Activated naive CD4-positive, alpha-beta T cell treated with anti-CD3 and anti-CD28 coated beads, Interleukin-2, amount 50 U/mL, for 16 hours (primary cell): ENCODE results near the gene ACE.

Experiments
- DNase-seq: peaks from one replicate; pipeline ENCODE4 v3.0.0-alpha.2; 2020

ACE gene

DNA sequence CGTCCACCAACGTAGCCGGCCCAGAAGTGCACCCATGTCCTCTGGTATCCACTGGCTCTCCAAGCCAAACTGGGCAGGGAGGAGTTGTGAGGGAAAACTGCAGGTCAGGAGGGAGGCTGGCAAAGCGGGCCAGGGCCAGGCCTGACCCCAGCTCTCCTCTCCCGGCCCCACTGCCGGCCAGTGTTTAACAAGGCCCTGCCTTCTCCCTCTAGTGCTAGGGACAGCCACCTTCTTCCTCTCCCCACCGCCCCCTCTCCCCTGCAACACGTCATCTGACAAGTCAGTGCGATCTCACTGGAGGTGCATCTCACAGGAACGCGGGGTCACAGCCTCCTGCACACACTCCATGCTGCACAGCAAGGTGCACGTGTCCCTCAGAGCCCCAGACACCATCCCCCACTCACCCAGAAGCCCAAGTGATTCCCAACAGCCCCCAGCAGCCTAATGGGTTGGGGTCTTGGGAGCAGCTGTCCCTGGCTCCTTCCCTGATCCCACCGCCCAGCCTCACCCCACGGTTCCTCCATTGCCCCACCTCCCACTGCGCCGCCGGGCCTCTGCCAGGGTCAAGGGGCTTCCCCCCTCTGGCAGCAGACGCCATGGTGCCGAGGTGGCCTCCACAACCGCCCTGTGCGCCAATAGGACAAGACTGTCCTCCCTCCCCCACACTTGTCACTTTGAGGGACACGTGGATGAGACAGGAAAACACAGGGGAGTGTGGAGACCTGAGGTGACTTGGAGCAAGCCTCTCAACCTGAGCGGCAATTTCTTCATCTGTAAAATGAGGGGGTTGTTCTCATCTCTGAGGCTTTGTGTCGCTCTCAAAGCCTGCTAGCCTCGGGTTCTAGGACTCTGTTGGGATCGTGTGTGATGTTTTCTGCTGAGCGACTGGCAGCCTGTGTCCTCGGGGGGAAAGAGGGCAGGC lies 1.1 kb upstream of the ACE start:
- DNase-seq, result no peak

GRCh38 chr17:63476459-63476853 lies 405 bp upstream of the ACE start:
- DNase-seq, result no peak

DNA sequence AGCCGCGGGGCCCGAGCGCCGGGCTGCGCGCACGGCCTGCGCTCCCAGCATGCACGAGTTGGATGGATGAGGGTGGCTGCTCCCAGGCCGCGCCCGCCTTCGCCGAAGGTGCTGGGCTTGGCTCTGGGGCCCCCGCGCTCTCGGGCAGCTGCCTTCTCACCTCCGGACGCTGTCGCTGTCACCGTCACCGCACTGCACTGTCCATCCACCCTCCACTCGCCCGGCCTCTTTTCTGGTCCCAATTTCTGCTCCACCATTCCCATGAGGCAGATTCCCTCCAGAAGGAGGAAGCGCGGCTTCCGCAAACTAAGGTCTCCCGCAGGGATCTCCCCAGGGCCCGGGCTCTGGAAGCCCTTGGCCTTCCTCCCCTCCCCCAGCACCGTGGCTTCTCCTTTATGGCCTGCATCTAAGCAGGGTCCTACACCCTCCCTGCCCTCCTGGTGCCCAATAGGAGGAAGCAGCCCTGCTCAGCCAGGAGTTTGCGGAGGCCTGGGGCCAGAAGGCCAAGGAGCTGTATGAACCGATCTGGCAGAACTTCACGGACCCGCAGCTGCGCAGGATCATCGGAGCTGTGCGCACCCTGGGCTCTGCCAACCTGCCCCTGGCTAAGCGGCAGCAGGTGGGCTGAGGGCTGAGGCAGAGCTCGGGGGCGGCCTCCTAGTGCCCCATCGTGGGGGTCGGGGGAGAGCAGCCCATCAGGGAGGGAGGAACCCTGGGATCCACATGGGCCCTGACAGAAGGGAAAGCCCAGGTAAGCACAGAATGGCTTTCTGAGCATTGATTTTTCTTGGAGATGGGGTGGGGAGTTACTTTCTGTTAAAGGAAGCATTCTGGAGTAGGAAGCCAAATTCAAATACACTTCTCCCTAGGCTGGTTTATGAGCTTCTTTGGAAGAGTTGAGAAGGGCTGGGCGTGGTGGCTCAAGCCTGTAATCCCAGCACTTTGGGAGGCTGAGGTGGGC lies 899 bp downstream of the ACE start:
- DNase-seq, result no peak

- peak; percentile 78 for DNase-seq
Measured at GRCh38 chr17:63478814-63479494, 2.1 kb downstream of the ACE start.

GRCh38 chr17:63479495-63480184 lies 2.8 kb downstream of the ACE start:
- DNase-seq, result no peak

DNA sequence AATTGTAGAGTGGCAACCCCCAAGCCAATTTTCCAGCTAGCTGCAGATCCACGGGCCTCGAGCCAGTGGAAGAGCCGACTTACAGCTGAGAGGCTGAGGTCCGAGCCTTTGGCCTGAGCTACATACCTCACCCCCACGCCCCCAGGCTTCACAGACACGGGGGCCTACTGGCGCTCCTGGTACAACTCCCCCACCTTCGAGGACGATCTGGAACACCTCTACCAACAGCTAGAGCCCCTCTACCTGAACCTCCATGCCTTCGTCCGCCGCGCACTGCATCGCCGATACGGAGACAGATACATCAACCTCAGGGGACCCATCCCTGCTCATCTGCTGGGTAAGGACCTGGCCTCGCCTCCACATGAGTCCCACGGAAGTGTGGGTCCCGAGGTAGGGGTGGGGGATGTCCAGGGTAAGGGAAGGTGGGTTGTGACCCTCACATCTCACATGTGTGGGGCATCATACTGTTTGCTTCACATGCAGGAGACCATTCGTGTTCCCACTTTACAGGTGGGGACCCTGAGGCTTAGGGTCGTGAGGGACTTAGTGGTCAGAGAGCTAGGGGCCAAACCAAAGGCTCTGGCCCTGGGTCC lies 3.4 kb downstream of the ACE start:
- DNase-seq, result no peak

DNA sequence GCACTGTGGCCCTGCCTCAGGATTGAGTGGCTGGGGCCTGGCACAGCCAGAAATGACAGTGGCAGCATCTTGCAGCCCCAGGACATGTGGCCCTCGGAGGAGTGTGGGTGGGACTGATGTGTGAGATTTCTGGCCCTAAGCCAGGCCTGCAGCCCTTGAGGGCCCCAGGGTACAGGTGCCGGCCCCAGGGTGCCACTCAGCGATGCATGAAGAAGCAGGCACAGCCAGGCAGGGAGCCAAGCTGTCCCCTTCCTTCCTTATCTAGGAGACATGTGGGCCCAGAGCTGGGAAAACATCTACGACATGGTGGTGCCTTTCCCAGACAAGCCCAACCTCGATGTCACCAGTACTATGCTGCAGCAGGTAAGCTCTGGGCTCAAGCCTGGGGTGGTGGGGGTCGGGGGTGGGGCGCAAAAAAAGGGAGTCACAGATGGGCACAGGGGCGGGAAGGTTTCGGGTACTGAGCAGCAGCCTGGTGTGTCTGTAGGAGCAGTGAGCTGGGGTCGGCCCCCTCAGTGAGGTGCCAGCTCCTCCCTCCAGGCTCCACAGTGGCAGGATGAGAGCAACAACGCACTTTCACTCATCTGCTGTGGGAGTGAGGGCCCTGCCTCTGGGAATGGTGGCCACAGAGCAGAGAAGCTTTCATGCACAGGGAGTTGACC lies 4.1 kb downstream of the ACE start:
- no peak for DNase-seq

GRCh38 chr17:63481488-63481870 lies 4.6 kb downstream of the ACE start:
- no peak for DNase-seq

GRCh38 chr17:63482509-63482908 lies 5.6 kb downstream of the ACE start:
- DNase-seq, result no peak

DNA sequence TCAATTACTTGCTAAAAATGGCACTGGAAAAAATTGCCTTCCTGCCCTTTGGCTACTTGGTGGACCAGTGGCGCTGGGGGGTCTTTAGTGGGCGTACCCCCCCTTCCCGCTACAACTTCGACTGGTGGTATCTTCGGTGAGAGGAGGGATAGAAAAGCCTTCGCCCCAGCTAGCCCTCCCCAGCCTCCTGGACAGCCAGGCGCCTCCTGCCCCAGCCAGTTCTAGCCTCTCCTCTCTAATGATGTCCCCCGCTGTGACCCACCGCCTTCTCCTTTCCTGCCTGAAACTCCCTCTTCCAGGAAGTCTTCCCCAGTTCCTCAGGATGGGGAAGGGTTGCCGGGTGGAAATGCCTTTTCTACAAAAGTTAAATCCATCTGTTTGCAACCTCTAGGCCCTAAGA lies 6.2 kb downstream of the ACE start:
- DNase-seq, result no peak

DNA sequence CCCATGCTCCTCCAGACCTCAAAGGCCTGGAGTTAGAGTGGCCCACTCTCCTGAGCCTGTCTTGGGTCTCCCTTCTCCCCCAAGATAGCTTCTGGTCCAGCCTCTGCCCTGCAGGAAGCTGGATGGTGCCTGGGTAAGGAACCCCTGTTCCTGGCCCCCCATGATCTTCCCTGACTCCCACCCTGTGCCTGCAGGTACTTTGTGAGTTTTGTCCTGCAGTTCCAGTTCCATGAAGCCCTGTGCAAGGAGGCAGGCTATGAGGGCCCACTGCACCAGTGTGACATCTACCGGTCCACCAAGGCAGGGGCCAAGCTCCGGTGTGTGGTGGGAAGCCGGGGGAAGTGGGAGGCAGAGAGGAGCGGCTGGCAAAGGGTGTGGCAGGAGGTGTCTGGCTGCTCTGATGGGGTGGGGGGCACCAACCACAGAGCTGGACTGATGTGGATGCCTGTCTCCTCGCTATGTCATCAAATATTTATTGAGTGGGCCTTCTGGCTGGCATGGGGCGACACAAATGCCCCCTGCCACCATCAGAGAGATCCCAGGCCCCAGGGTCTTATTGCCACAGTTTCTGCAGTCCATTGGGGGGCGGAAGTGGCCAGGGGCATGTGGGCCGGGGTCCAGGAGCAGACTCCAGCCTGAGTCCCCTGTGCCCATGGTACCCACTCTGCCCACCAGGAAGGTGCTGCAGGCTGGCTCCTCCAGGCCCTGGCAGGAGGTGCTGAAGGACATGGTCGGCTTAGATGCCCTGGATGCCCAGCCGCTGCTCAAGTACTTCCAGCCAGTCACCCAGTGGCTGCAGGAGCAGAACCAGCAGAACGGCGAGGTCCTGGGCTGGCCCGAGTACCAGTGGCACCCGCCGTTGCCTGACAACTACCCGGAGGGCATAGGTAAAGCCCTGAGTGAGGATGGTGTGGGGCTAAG lies 7.1 kb downstream of the ACE start:
- DNase-seq, result no peak

DNA sequence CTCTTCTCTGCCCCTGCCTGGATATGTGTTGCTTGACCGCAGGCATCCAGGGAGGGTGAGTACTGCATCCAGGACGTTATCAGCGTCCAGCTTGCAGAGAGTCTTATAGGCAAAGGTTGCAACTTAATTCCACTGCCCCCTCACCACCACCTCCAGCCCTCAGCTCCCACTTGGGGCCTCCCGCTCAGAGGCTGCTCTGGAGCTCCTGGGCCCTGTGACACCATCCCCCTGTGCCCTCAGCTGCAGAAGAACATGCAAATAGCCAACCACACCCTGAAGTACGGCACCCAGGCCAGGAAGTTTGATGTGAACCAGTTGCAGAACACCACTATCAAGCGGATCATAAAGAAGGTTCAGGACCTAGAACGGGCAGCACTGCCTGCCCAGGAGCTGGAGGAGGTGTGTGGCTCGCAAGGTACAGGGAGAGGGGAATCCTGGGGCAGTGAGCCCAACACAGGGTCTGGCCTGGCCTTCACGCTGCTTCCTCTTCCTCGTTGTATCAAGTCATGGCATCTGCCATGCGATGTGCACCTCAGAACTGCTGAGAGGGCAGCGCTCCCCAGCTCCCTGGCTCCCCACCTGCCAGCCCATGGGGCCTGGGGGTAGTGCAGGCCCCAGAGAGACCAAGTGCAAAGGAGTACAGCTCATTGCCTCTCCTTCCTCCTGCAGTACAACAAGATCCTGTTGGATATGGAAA lies 9.6 kb downstream of the ACE start:
- DNase-seq, result no peak

DNA sequence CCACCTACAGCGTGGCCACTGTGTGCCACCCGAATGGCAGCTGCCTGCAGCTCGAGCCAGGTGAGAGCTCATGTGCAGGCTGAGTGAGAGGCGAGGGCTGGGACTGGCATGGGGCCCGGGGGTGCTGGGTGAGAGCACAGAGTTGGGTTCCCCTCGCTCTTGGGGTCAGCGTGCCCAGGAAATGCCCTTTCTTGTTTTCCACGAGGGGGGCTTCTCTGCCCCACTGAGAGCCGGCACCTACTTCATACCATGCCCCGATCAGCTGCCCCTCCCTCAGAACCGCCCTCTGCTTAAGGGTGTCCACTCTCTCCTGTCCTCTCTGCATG lies 10.1 kb downstream of the ACE start:
- DNase-seq, result no peak

GRCh38 chr17:63488851-63489250 lies 12.0 kb downstream of the ACE start:
- no peak for DNase-seq

DNA sequence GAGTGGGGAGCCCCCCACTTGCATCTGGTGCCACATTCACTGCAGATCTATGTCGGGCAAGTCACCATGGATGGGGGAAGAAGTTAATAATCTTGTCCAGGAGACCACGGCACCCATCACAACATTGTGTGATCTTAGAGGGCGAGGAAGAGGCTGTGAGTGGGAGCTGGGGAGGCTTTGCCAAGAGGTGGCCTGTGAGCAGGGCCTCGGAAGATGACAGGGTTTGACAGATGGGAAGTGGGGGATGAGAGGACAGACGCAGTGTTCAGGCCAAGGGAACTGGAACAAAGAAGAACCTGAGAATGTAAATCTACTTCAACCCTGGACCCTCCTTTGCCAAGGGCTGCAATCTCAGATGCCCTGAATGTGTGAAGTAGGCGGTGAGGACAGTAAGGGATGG lies 12.4 kb downstream of the ACE start:
- DNase-seq, result no peak

- DNase-seq, result no peak
Measured at GRCh38 chr17:63490329-63490728, 13.5 kb downstream of the ACE start.

- DNase-seq, result no peak
Measured at GRCh38 chr17:63490858-63491400, 14.1 kb downstream of the ACE start.

DNA sequence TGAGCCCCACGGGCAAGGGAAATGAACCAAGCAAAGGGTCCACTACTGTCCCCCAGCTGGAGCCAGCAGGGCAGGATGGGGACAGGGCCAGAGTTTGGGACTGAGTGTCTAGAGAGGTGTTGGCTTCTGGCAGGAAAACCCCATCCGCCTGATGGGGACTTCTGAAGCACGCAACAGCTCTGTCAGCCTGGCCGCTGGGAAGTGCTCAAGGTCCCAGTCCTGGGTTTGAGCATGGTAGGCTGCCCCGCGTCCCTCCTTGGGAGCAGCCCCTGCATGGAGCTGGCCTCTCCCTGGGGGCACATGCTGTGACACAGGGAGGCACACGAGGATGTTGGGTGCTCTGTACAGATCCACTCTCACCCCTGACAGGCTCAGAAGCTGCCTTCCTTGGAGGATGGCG lies 14.6 kb downstream of the ACE start:
- DNase-seq, result no peak

GRCh38 chr17:63491977-63492618 lies 15.2 kb downstream of the ACE start:
- no peak for DNase-seq
